H1 (cell line): ENCODE measurements around the gene LAMA4. TPM values are rescaled to one million over a fixed set of nuclear protein-coding genes. Genes with fewer than 3 reads are reported as not detected.

Source experiments
- CTCF ChIA-PET: fragments of 300-600 bp; sonication (Branson Sonifier 250); formaldehyde crosslinking; loops from one replicate; lab custom pipeline; 2021; ENCODE audit not compliant: partially characterized antibody; lab: Charles Lee
- POLR2A ChIA-PET: fragments of 300-600 bp; sonication (Branson Sonifier 250); formaldehyde crosslinking; loops from one replicate; lab custom pipeline; 2021; ENCODE audit warnings: inconsistent platforms; ENCODE audit not compliant: partially characterized antibody; lab: Charles Lee
- DNase-seq, 2 experiments: peaks; one replicate each; pipeline versions ENCODE4 v3.0.0 to v3.0.0-alpha.2; 2010 to 2022; ENCODE audit warnings: low spot score in 2 of 2, low read depth in 1 of 2, mixed read lengths in 1 of 2
- FAIRE-seq: peaks from 2 replicates; lab custom pipeline; 2011; peaks lifted over from hg19 to GRCh38; lab: Jason Lieb, UNC
- H2AFZ ChIP-seq: 2 replicates; pipeline ENCODE4 v1.8.1; 2012; ENCODE audit warnings: low read length, inconsistent platforms
- H2AK5ac ChIP-seq: 2 replicates; pipeline ENCODE4 v1.6.1; 2013; ENCODE audit warnings: low read depth, low read length
- H2BK120ac ChIP-seq: replicated peaks from 2 replicates; pipeline ENCODE3; 2013; ENCODE audit warnings: low read depth, low read length, inconsistent platforms
- H2BK12ac ChIP-seq: 2 replicates; pipeline ENCODE4 v1.6.1; 2013; ENCODE audit warnings: low read depth, low read length
- H2BK15ac ChIP-seq: 2 replicates; pipeline ENCODE4 v1.6.1; 2013; ENCODE audit warnings: low read length
- H2BK20ac ChIP-seq: 2 replicates; pipeline ENCODE4 v1.6.1; 2013; ENCODE audit warnings: low read length
- H2BK5ac ChIP-seq: 2 replicates; pipeline ENCODE4 v1.6.1; 2013; ENCODE audit warnings: low read depth, low read length
- H3K14ac ChIP-seq: 2 replicates; pipeline ENCODE4 v1.6.1; 2013; ENCODE audit warnings: inconsistent platforms; ENCODE audit not compliant: insufficient read length
- H3K18ac ChIP-seq: 2 replicates; pipeline ENCODE4 v1.6.1; 2013; ENCODE audit warnings: low read length; ENCODE audit errors: extremely low read depth
- H3K23ac ChIP-seq: 2 replicates; pipeline ENCODE4 v1.6.1; 2013; ENCODE audit warnings: inconsistent platforms; ENCODE audit not compliant: insufficient read length
- H3K23me2 ChIP-seq: 2 replicates; pipeline ENCODE4 v1.6.1; 2013; ENCODE audit warnings: low read depth, low read length
- H3K27ac ChIP-seq: 2 replicates; pipeline ENCODE4 v1.6.1; 2011; ENCODE audit warnings: low read depth, low read length, inconsistent platforms
- H3K27me3 ChIP-seq, 4 experiments: replicated peaks in 1 of 4; 1 replicate in 1 of 4; 2 replicates in 3 of 4; pipeline versions ENCODE4 v1.6.1 to v1.8.1; 2011 to 2013; ENCODE audit warnings: low read length in 3 of 4, mild to moderate bottlenecking in 3 of 4, inconsistent platforms in 2 of 4, mixed read lengths in 2 of 4, moderate library complexity in 1 of 4; ENCODE audit not compliant: control insufficient read depth in 3 of 4, insufficient read depth in 3 of 4; ENCODE audit errors: extremely low read depth in 1 of 4
- H3K36me3 ChIP-seq, 4 experiments: 2 replicates each; pipeline versions ENCODE4 v1.6.1 to v1.8.1; 2011 to 2013; ENCODE audit warnings: mild to moderate bottlenecking in 4 of 4, low read length in 3 of 4, moderate library complexity in 2 of 4, control low read depth in 1 of 4, inconsistent platforms in 1 of 4; ENCODE audit not compliant: insufficient read depth in 4 of 4, control insufficient read depth in 2 of 4
- H3K4ac ChIP-seq: replicated peaks from 2 replicates; pipeline ENCODE3; 2013; ENCODE audit warnings: low read length, low read depth, mixed read lengths, inconsistent platforms; ENCODE audit not compliant: insufficient read length
- H3K4me1 ChIP-seq, 4 experiments: replicated peaks in 1 of 4; 1 replicate in 1 of 4; 2 replicates in 3 of 4; pipeline versions ENCODE4 v1.6.1 to v1.8.1; 2011 to 2013; ENCODE audit warnings: low read length in 3 of 4, inconsistent platforms in 2 of 4, mixed read lengths in 1 of 4; ENCODE audit not compliant: insufficient read depth in 4 of 4, control insufficient read depth in 3 of 4
- H3K4me2 ChIP-seq, 2 experiments: 2 replicates each; pipeline versions ENCODE4 v1.6.1 to v1.8.1; 2011 to 2013; ENCODE audit warnings: low read depth in 2 of 2, low read length in 2 of 2, control low read depth in 1 of 2, inconsistent platforms in 1 of 2, mild to moderate bottlenecking in 1 of 2; ENCODE audit not compliant: insufficient read depth in 1 of 2
- H3K4me3 ChIP-seq, 4 experiments: fragments of 200-600, 300-600 bp in 1 of 4; sonication (generic), shearing (Covaris generic), sonication (Bioruptor Twin) in 1 of 4; 2 replicates each; pipeline versions ENCODE4 v1.5.1 to v1.8.1; 2011 to 2016; ENCODE audit warnings: low read length in 4 of 4, low read depth in 3 of 4, control low read depth in 2 of 4, inconsistent platforms in 2 of 4, mild to moderate bottlenecking in 2 of 4, mixed read lengths in 1 of 4, moderate library complexity in 1 of 4; ENCODE audit not compliant: insufficient read depth in 2 of 4; ENCODE audit errors: extremely low read depth in 1 of 4
- H3K56ac ChIP-seq: replicated peaks from 2 replicates; pipeline ENCODE3; 2013; ENCODE audit warnings: low read depth, mild to moderate bottlenecking, mixed read lengths, low read length, inconsistent platforms; ENCODE audit not compliant: insufficient read length
- H3K79me1 ChIP-seq: 2 replicates; pipeline ENCODE4 v1.6.1; 2013; ENCODE audit warnings: low read depth, low read length, control low read depth
- H3K79me2 ChIP-seq, 2 experiments: 2 replicates each; pipeline versions ENCODE4 v1.6.1 to v1.8.1; 2012 to 2013; ENCODE audit warnings: low read length in 2 of 2, mild to moderate bottlenecking in 2 of 2, inconsistent platforms in 1 of 2; ENCODE audit not compliant: insufficient read depth in 2 of 2, control insufficient read depth in 1 of 2
- H3K9ac ChIP-seq, 4 experiments: replicated peaks in 1 of 4; 1 replicate in 1 of 4; 2 replicates in 3 of 4; pipeline versions ENCODE4 v1.6.1 to v1.8.1; 2011 to 2013; ENCODE audit warnings: low read depth in 3 of 4, low read length in 3 of 4, control low read depth in 2 of 4, mild to moderate bottlenecking in 2 of 4, moderate library complexity in 2 of 4, inconsistent platforms in 1 of 4; ENCODE audit errors: extremely low read depth in 1 of 4
- H3K9me3 ChIP-seq, 2 experiments: 2 replicates each; pipeline versions ENCODE4 v1.6.1 to v1.8.1; 2012 to 2013; ENCODE audit warnings: mild to moderate bottlenecking in 2 of 2, moderate library complexity in 2 of 2, control low read depth in 1 of 2, inconsistent platforms in 1 of 2, low read depth in 1 of 2, low read length in 1 of 2, mixed read lengths in 1 of 2; ENCODE audit not compliant: insufficient read depth in 2 of 2
- H4K20me1 ChIP-seq, 2 experiments: replicated peaks in 1 of 2; 2 replicates each; pipeline versions ENCODE3 to v1.8.1; 2011 to 2013; ENCODE audit warnings: inconsistent platforms in 2 of 2, low read length in 2 of 2, mild to moderate bottlenecking in 1 of 2; ENCODE audit not compliant: insufficient read depth in 2 of 2, control insufficient read depth in 1 of 2
- H4K5ac ChIP-seq: 2 replicates; pipeline ENCODE4 v1.6.1; 2013; ENCODE audit warnings: low read length, low read depth, mixed read lengths, inconsistent platforms; ENCODE audit not compliant: insufficient read length
- H4K8ac ChIP-seq: 2 replicates; pipeline ENCODE4 v1.8.0; 2013; ENCODE audit warnings: mild to moderate bottlenecking, moderate library complexity, low read length, inconsistent platforms; ENCODE audit not compliant: insufficient read depth; ENCODE audit errors: extremely low read depth
- H4K91ac ChIP-seq: replicated peaks from 2 replicates; pipeline ENCODE3; 2013; ENCODE audit warnings: low read length, mixed read lengths, inconsistent platforms; ENCODE audit not compliant: insufficient read length
- BCL11A ChIP-seq, 2 experiments: IDR thresholded peaks; one replicate each; pipeline ENCODE4 v1.6.1; 2011; ENCODE audit warnings: low read depth in 2 of 2, low read length in 2 of 2, mild to moderate bottlenecking in 2 of 2
- CBX8 ChIP-seq: fragments of 300-800, 300-1000 bp; sonication (generic); IDR thresholded peaks from 2 replicates; pipeline ENCODE4 v1.7.1; 2016; ENCODE audit warnings: low read depth, low read length, borderline replicate concordance
- EP300 ChIP-seq, 2 experiments: IDR thresholded peaks; 1 replicate in 1 of 2; 2 replicates in 1 of 2; pipeline ENCODE4 v1.6.1; 2011 to 2012; ENCODE audit warnings: low read depth in 2 of 2, low read length in 2 of 2, mild to moderate bottlenecking in 2 of 2, borderline replicate concordance in 1 of 2, inconsistent platforms in 1 of 2, moderate library complexity in 1 of 2
- EZH2 ChIP-seq: fragments of 200-600 bp; sonication (generic); IDR thresholded peaks from 2 replicates; pipeline ENCODE4 v1.7.1; 2012; ENCODE audit warnings: low read depth, mild to moderate bottlenecking, moderate library complexity, low read length, inconsistent platforms; ENCODE audit not compliant: severe bottlenecking
- KDM1A ChIP-seq: fragments of 200-600, 300-600 bp; sonication (generic); IDR thresholded peaks from 2 replicates; pipeline ENCODE4 v1.7.1; 2016; ENCODE audit warnings: mild to moderate bottlenecking, low read length, borderline replicate concordance
- KDM4A ChIP-seq: IDR thresholded peaks from one replicate; pipeline ENCODE4 v1.7.1; 2012; ENCODE audit warnings: low read depth, mild to moderate bottlenecking, moderate library complexity, low read length, inconsistent platforms; ENCODE audit not compliant: severe bottlenecking
- PHF8 ChIP-seq: fragments of 200-600 bp; sonication (generic); conservative IDR thresholded peaks from 2 replicates; pipeline ENCODE4 v1.7.1; 2012; ENCODE audit warnings: low read depth, mild to moderate bottlenecking, inconsistent platforms, low read length, moderate library complexity
- POLR2AphosphoS5 ChIP-seq: IDR thresholded peaks from 2 replicates; pipeline ENCODE4 v1.6.1; 2011; ENCODE audit warnings: low read depth, low read length
- POU5F1 ChIP-seq: IDR thresholded peaks from 2 replicates; pipeline ENCODE4 v1.6.1; 2011; ENCODE audit warnings: low read depth, mild to moderate bottlenecking, low read length, moderate library complexity
- SIRT6 ChIP-seq: IDR thresholded peaks from one replicate; pipeline ENCODE4 v1.7.1; 2012; ENCODE audit warnings: low read length, inconsistent platforms
- WGBS, 2 experiments: shearing (Covaris generic) in 1 of 2; methylation state at CpG; one replicate each; pipeline versions ENCODE4 v1.1.6 to v1.1.7; 2013 to 2015; ENCODE audit warnings: low lambda C conversion rate in 2 of 2, mixed read lengths in 2 of 2, inconsistent platforms in 1 of 2, low coverage in 1 of 2, missing lambda C conversion rate in 1 of 2; ENCODE audit not compliant: insufficient replicate concordance in 2 of 2, insufficient coverage in 1 of 2, insufficient read length in 1 of 2; ENCODE audit errors: extremely low coverage in 1 of 2, missing lambda C conversion rate in 1 of 2; 5-methylcytosine and 5-hydroxymethylcytosine counted together
- polyA plus RNA-seq, 7 experiments: library from polyadenylated mRNA; depleted of rRNA in 3 of 7; stranded (reverse) in 5 of 7; unstranded in 2 of 7; fragments of >200 nt in 5 of 7; fragments of 200-250 nt in 2 of 7; gene quantifications; 1 replicate in 5 of 7; 2 replicates in 1 of 7; 4 replicates in 1 of 7; pipeline versions ENCODE4 v1.2.1 to v1.2.3, GENCODE V29; 2011 to 2013; ENCODE audit warnings: missing spikeins in 2 of 7, mixed read lengths in 2 of 7
- total RNA-seq: library from RNA; stranded (reverse); fragmentation: NEBNext Ultra II Directional; extraction: Animal tissue kit (Norgen Biotek cat#: 25700); gene quantifications from 2 replicates; pipeline ENCODE4 v1.2.1, GENCODE V29; 2021
- TF ChIP-seq, protein P1 (sequence below): IDR thresholded peaks from 2 replicates; pipeline ENCODE4 v1.6.1; 2012; ENCODE audit warnings: low read length, inconsistent platforms

The LAMA4 gene
- total and polyA plus RNA-seq, 2 of the 8 experiments (the other 6 are each of a cell fraction or from before 2014, with no cell fraction given): 0.95 to 1.5 TPM

DNA sequence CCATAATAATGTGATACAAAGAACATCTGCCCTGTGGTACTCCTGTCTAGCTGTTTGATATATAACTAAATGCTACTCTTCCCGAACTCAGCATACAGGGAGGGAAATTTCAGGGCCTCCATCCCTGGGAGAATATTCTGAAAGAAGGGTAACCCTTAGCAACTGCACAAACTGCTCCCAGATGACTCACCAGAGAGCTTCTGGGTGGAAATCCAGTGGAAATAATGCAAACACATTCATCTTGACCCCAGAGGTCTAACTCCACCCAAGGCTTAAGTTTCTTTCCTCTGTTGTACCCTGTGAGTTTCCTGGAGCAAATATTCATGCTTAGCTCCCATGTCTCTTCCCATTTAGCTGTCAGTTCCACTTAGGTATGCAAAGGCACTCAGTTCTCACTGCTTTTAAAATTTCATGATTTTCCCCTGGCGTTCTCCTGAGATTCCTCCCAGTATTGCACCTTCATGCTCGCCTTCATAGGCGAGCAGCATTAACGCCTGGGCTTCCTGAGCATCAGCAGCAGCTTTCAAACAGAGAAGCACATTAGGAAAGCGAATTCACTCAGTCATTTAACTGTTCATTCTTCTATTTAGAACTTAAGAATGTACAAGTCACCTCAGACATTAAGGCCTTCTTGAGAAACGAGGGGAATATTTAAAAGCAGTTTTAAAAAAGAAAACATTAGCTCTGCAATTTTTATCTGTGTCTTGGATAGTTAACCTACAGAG lies 43.8 kb upstream of the LAMA4 start:
- Histone ChIP-seq H3K36me3 (no peaks in the 10 kb centered on the region), H3K4me2 (no peak overlapping the region), H4K20me1 (no peaks in the 10 kb centered on the region), H3K23ac (no peak overlapping the region), H3K79me2 (no peaks in the 10 kb centered on the region), H3K23me2 (no peaks in the 10 kb centered on the region), H2BK5ac (no peak overlapping the region), H3K14ac (no peak overlapping the region), H2BK120ac (no peak overlapping the region), H3K4ac (no peak overlapping the region), H3K9ac (no peak overlapping the region), H4K91ac (no peak overlapping the region), H2BK12ac (no peak overlapping the region), H4K5ac (no peak overlapping the region), H3K4me3 (no peak overlapping the region), H4K8ac (no peak overlapping the region), H3K18ac (no peak overlapping the region), H3K79me1 (no peaks in the 10 kb centered on the region), H2BK20ac (no peak overlapping the region), H2AFZ (no peak overlapping the region), H2AK5ac (no peak overlapping the region), H3K4me1 (no peaks in the 10 kb centered on the region), H3K9me3 (no peaks in the 10 kb centered on the region), H2BK15ac (no peak overlapping the region), H3K27ac (no peak overlapping the region), H3K27me3 (peaks cover 0 to 2% (median 0%) of the 10 kb centered on the region in 4 experiments; a peak in 1 of 7 replicates), H3K56ac (no peak overlapping the region)
- DNase-seq (no peak), FAIRE-seq (no peak)
- POLR2A ChIA-PET: interaction anchor here (1.7 kb wide), 1 partner anchor 19 kb away, joined by 3 read pairs; no protein-coding TSS in a partner anchor
- CTCF ChIA-PET: interaction anchor here (0.6 to 1.7 kb wide), 11 partner anchors 10 to 374 kb away, joined by 3 to 9 read pairs (median 3); no protein-coding TSS in a partner anchor
- 85% methylated on average over 7 of the region's 7 CpGs; no CpG with 5 or more reads in 1 of the 2 experiments for WGBS, 2 experiments
- TF ChIP-seq POU5F1: no peak
- no peak for TF ChIP-seq SIRT6
- no peak for TF ChIP-seq EZH2
- TF ChIP-seq BCL11A (IDR thresholded peaks at IDR 0.05; ENCODE audit: low read depth in 2 of 2, low read length in 2 of 2): no peak
- no peak for TF ChIP-seq KDM1A
- TF ChIP-seq POLR2AphosphoS5: no peak
- TF ChIP-seq CBX8: no peak
- TF ChIP-seq, protein P1, sequence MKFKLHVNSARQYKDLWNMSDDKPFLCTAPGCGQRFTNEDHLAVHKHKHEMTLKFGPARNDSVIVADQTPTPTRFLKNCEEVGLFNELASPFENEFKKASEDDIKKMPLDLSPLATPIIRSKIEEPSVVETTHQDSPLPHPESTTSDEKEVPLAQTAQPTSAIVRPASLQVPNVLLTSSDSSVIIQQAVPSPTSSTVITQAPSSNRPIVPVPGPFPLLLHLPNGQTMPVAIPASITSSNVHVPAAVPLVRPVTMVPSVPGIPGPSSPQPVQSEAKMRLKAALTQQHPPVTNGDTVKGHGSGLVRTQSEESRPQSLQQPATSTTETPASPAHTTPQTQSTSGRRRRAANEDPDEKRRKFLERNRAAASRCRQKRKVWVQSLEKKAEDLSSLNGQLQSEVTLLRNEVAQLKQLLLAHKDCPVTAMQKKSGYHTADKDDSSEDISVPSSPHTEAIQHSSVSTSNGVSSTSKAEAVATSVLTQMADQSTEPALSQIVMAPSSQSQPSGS: no peak
- TF ChIP-seq PHF8: no peak
- no peak for TF ChIP-seq KDM4A
- no peak for TF ChIP-seq EP300 (IDR thresholded peaks at IDR 0.05; ENCODE audit: borderline replicate concordance in 1 of 2, low read depth in 2 of 2, low read length in 2 of 2)
